ENCODE results near the gene ASXL3. TPM values are rescaled to one million over a fixed set of nuclear protein-coding genes. Genes with fewer than 3 reads are reported as not detected.

ASXL3 gene
- total RNA-seq, 1 experiment from 2014 or later = not detected

GRCh38 chr18:33745871-33746545 is 168.0 kb downstream of the ASXL3 start:
- Histone ChIP-seq H2AFZ (ENCODE audit: low read length) (no peak overlapping the region), H3F3A (ENCODE audit: low read length, unreplicated experiment) (no peaks in the 10 kb centered on the region), H3K36me3 (ENCODE audit: low read depth, low read length) (no peaks in the 10 kb centered on the region), H3K9me2 (replicated peaks; ENCODE audit: low read length) (no peaks in the 10 kb centered on the region), H3K9me3 (ENCODE audit: low read length) (no peaks in the 10 kb centered on the region), H3K27me3 (ENCODE audit: low read length) (no peaks in the 10 kb centered on the region), H3K9ac (ENCODE audit: low read length) (no peak overlapping the region), H3K4me3 (ENCODE audit: low read length) (no peak overlapping the region), H3K4me1 (ENCODE audit: insufficient read depth, low read length) (no peaks in the 10 kb centered on the region), H3K79me2 (ENCODE audit: low read length) (no peaks in the 10 kb centered on the region), H3K27ac (ENCODE audit: low read length) (no peak overlapping the region), H4K20me1 (ENCODE audit: low read length) (no peaks in the 10 kb centered on the region), H3K4me2 (ENCODE audit: low read length) (no peak overlapping the region)
- ATAC-seq = no peak
- CTCF ChIA-PET = no interaction called here
- DNase-seq = no peak
- TF ChIP-seq EZH2phosphoT487 (IDR thresholded peaks at IDR 0.05; ENCODE audit: borderline replicate concordance, low read length) (no peak), EZH2 (IDR thresholded peaks at IDR 0.05; ENCODE audit: low read length, unreplicated experiment) (no peak), CTCF (conservative IDR thresholded peaks at IDR 0.05; ENCODE audit: low read depth, low read length) (no peak)
- no TSS peak for BruUV-seq (replicated peaks)
- intact Hi-C loops (cut with micrococcal nuclease) = no loop called here
- POLR2A ChIA-PET (ENCODE audit: unreplicated experiment) = no interaction called here

GRCh38 chr18:33749834-33750233 is 171.8 kb downstream of the ASXL3 start:
- H3K9me3 ChIP-seq (ENCODE audit: low read length) = no peaks in the 10 kb centered on the region
- ATAC-seq (no peak), DNase-seq (no peak)
- H3K27ac ChIP-seq (ENCODE audit: low read length) = no peak overlapping the region
- ChIA-PET POLR2A (ENCODE audit: unreplicated experiment) (no interaction called here), CTCF (no interaction called here)
- no peak overlapping the region for H3K9ac ChIP-seq (ENCODE audit: low read length)
- H3K36me3 ChIP-seq (ENCODE audit: low read depth, low read length) = no peaks in the 10 kb centered on the region
- no peak overlapping the region for H3K4me3 ChIP-seq (ENCODE audit: low read length)
- no peaks in the 10 kb centered on the region for H3K4me1 ChIP-seq (ENCODE audit: insufficient read depth, low read length)
- no peaks in the 10 kb centered on the region for H3F3A ChIP-seq (ENCODE audit: low read length, unreplicated experiment)
- H4K20me1 ChIP-seq (ENCODE audit: low read length) = no peaks in the 10 kb centered on the region
- TF ChIP-seq EZH2phosphoT487 (IDR thresholded peaks at IDR 0.05; ENCODE audit: borderline replicate concordance, low read length) = no peak
- TF ChIP-seq EZH2 (IDR thresholded peaks at IDR 0.05; ENCODE audit: low read length, unreplicated experiment) = no peak
- TF ChIP-seq CTCF (conservative IDR thresholded peaks at IDR 0.05; ENCODE audit: low read depth, low read length) = no peak
- no peaks in the 10 kb centered on the region for H3K27me3 ChIP-seq (ENCODE audit: low read length)
- no peaks in the 10 kb centered on the region for H3K9me2 ChIP-seq (replicated peaks; ENCODE audit: low read length)
- H2AFZ ChIP-seq (ENCODE audit: low read length) = no peak overlapping the region
- no peaks in the 10 kb centered on the region for H3K79me2 ChIP-seq (ENCODE audit: low read length)
- BruUV-seq (replicated peaks) = no TSS peak
- intact Hi-C loops (cut with micrococcal nuclease) = no loop called here
- no peak overlapping the region for H3K4me2 ChIP-seq (ENCODE audit: low read length)

GRCh38 chr18:33750366-33750765 is 172.3 kb downstream of the ASXL3 start:
- no peaks in the 10 kb centered on the region for H3K9me3 ChIP-seq (ENCODE audit: low read length)

More at GRCh38 chr18:33750366-33750765, 172.3 kb downstream of the ASXL3 start:
- no TSS peak for BruUV-seq (replicated peaks)
- intact Hi-C loops (cut with micrococcal nuclease) = no loop called here
- no peaks in the 10 kb centered on the region for H3K9me2 ChIP-seq (replicated peaks; ENCODE audit: low read length)
- no peak overlapping the region for H3K4me3 ChIP-seq (ENCODE audit: low read length)
- no peak for TF ChIP-seq CTCF (conservative IDR thresholded peaks at IDR 0.05; ENCODE audit: low read depth, low read length)
- TF ChIP-seq EZH2phosphoT487 (IDR thresholded peaks at IDR 0.05; ENCODE audit: borderline replicate concordance, low read length) = no peak
- no peak for TF ChIP-seq EZH2 (IDR thresholded peaks at IDR 0.05; ENCODE audit: low read length, unreplicated experiment)
- no peak overlapping the region for H3K9ac ChIP-seq (ENCODE audit: low read length)
- no peaks in the 10 kb centered on the region for H3K79me2 ChIP-seq (ENCODE audit: low read length)
- H2AFZ ChIP-seq (ENCODE audit: low read length) = no peak overlapping the region
- POLR2A ChIA-PET (ENCODE audit: unreplicated experiment) = no interaction called here
- H3K27me3 ChIP-seq (ENCODE audit: low read length) = no peaks in the 10 kb centered on the region
- no peaks in the 10 kb centered on the region for H3F3A ChIP-seq (ENCODE audit: low read length, unreplicated experiment)
- H3K4me2 ChIP-seq (ENCODE audit: low read length) = no peak overlapping the region
- no peak for ATAC-seq
- no peaks in the 10 kb centered on the region for H3K4me1 ChIP-seq (ENCODE audit: insufficient read depth, low read length)
- no peaks in the 10 kb centered on the region for H3K36me3 ChIP-seq (ENCODE audit: low read depth, low read length)
- no peaks in the 10 kb centered on the region for H4K20me1 ChIP-seq (ENCODE audit: low read length)
- CTCF ChIA-PET = no interaction called here
- no peak for DNase-seq
- no peak overlapping the region for H3K27ac ChIP-seq (ENCODE audit: low read length)
